H1 (cell line): ENCODE measurements around the gene ANKH. TPM values are rescaled to one million over a fixed set of nuclear protein-coding genes. Genes with fewer than 3 reads are reported as not detected.

ENCODE experiments used
- ASH2L ChIP-seq: fragments of 200-600, 300-600 bp; sonication (generic); IDR thresholded peaks from one replicate; pipeline ENCODE4 v1.7.1; 2017; ENCODE audit warnings: low read length
- BCL11A ChIP-seq, 2 experiments: IDR thresholded peaks; one replicate each; pipeline ENCODE4 v1.6.1; 2011; ENCODE audit warnings: low read depth in 2 of 2, low read length in 2 of 2, mild to moderate bottlenecking in 2 of 2
- BRCA1 ChIP-seq: IDR thresholded peaks from 2 replicates; pipeline ENCODE4 v1.6.1; 2012; ENCODE audit warnings: low read depth, low read length, improper control_type of control experiment
- CBX8 ChIP-seq: fragments of 300-800, 300-1000 bp; sonication (generic); IDR thresholded peaks from 2 replicates; pipeline ENCODE4 v1.7.1; 2016; ENCODE audit warnings: low read depth, low read length, borderline replicate concordance
- CHD2 ChIP-seq: IDR thresholded peaks from 2 replicates; pipeline ENCODE4 v1.6.1; 2012; ENCODE audit warnings: low read length, improper control_type of control experiment
- CHD7 ChIP-seq: fragments of 300-600 bp; sonication (generic); IDR thresholded peaks from 2 replicates; pipeline ENCODE4 v1.7.1; 2012; ENCODE audit warnings: low read length, moderate library complexity, mild to moderate bottlenecking, inconsistent platforms; ENCODE audit not compliant: insufficient replicate concordance
- EGR1 ChIP-seq: IDR thresholded peaks from 2 replicates; pipeline ENCODE4 v1.6.1; 2011; ENCODE audit warnings: low read depth, low read length, borderline replicate concordance
- EZH2 ChIP-seq: fragments of 200-600 bp; sonication (generic); IDR thresholded peaks from 2 replicates; pipeline ENCODE4 v1.7.1; 2012; ENCODE audit warnings: low read depth, mild to moderate bottlenecking, moderate library complexity, low read length, inconsistent platforms; ENCODE audit not compliant: severe bottlenecking
- HDAC6 ChIP-seq: IDR thresholded peaks from one replicate; pipeline ENCODE4 v1.7.1; 2012; ENCODE audit warnings: low read depth, mild to moderate bottlenecking, inconsistent platforms, low read length, moderate library complexity
- MAFK ChIP-seq: IDR thresholded peaks from 2 replicates; pipeline ENCODE4 v1.6.1; 2012; ENCODE audit warnings: low read depth, mild to moderate bottlenecking, improper control_type of control experiment, low read length
- SAP30 ChIP-seq: fragments of 300-600 bp; sonication (generic); IDR thresholded peaks from 2 replicates; pipeline ENCODE4 v1.7.1; 2012; ENCODE audit warnings: low read length, moderate library complexity, mild to moderate bottlenecking, inconsistent platforms; ENCODE audit not compliant: insufficient read depth, insufficient replicate concordance
- YY1 ChIP-seq: IDR thresholded peaks from 2 replicates; pipeline ENCODE4 v1.6.1; 2011; ENCODE audit warnings: low read depth, mild to moderate bottlenecking, low read length
- polyA plus RNA-seq, 7 experiments: library from polyadenylated mRNA; depleted of rRNA in 3 of 7; stranded (reverse) in 5 of 7; unstranded in 2 of 7; fragments of >200 nt in 5 of 7; fragments of 200-250 nt in 2 of 7; gene quantifications; 1 replicate in 5 of 7; 2 replicates in 1 of 7; 4 replicates in 1 of 7; pipeline versions ENCODE4 v1.2.1 to v1.2.3, GENCODE V29; 2011 to 2013; ENCODE audit warnings: missing spikeins in 2 of 7, mixed read lengths in 2 of 7
- total RNA-seq: library from RNA; stranded (reverse); fragmentation: NEBNext Ultra II Directional; extraction: Animal tissue kit (Norgen Biotek cat#: 25700); gene quantifications from 2 replicates; pipeline ENCODE4 v1.2.1, GENCODE V29; 2021

Gene ANKH
- total and polyA plus RNA-seq, 2 of the 8 experiments (the other 6 are each of a cell fraction or from before 2014, with no cell fraction given), result 5.3 to 13.0 TPM

GRCh38 chr5:14773588-14773987 is 98.0 kb downstream of the ANKH start (continued):
- TF ChIP-seq CHD7 (no peak), MAFK (no peak), CHD2 (no peak), ASH2L (no peak), CBX8 (no peak), SAP30 (no peak), EGR1 (no peak), BCL11A (IDR thresholded peaks at IDR 0.05; ENCODE audit: low read depth in 2 of 2, low read length in 2 of 2) (no peak), YY1 (no peak), EZH2 (no peak), HDAC6 (no peak), BRCA1 (no peak)
